Psoas muscle (tissue), 8 donors: ENCODE data around the gene DSTN. TPM values are rescaled to one million over a fixed set of nuclear protein-coding genes. Genes with fewer than 3 reads are reported as not detected.

Experiments
- ATAC-seq, 4 donors: fragments of 200-7000 bp; cut with Tn5 transposase; one replicate each; pipeline ENCODE4 v1.9.1; 2020; ENCODE audit warnings: moderate library complexity in 3 of 4, mild to moderate bottlenecking in 2 of 4
- DNase-seq, 2 donors: peaks; one replicate each; pipeline ENCODE4 v3.0.0-alpha.2; 2020
- H3K27ac ChIP-seq: fragments of 200-600 bp; one replicate; pipeline ENCODE4 v1.8.0; 2022
- H3K27me3 ChIP-seq, 3 donors: fragments of 200-600 bp in 1 of 3; one replicate each; pipeline versions ENCODE4 v1.6.1 to v1.8.0; 2013 to 2022; ENCODE audit warnings: low read length in 2 of 3, mild to moderate bottlenecking in 2 of 3, moderate library complexity in 1 of 3; ENCODE audit not compliant: insufficient read depth in 3 of 3
- H3K36me3 ChIP-seq, 2 donors: fragments of 200-600 bp in 1 of 2; one replicate each; pipeline versions ENCODE4 v1.6.1 to v1.8.0; 2013 to 2022; ENCODE audit warnings: low read depth in 1 of 2, mild to moderate bottlenecking in 1 of 2, moderate library complexity in 1 of 2; ENCODE audit not compliant: insufficient read depth in 1 of 2
- H3K4me1 ChIP-seq: fragments of 200-600 bp; one replicate; pipeline ENCODE4 v1.8.0; 2022
- H3K4me3 ChIP-seq: fragments of 200-600 bp; one replicate; pipeline ENCODE4 v1.8.0; 2022; ENCODE audit warnings: mild to moderate bottlenecking
- H3K9me3 ChIP-seq: fragments of 200-600 bp; one replicate; pipeline ENCODE4 v1.8.0; 2022
- CTCF ChIP-seq: fragments of 200-600 bp; IDR thresholded peaks from one replicate; pipeline ENCODE4 v1.8.0; 2022; ENCODE audit warnings: antibody characterized with exemption
- WGBS, 3 donors: extraction: QIAGEN DNeasy Blood & Tissue Kit; methylation state at CpG; one replicate each; pipeline versions ENCODE4 v1.1.6 to v1.1.7; 2013; 5-methylcytosine and 5-hydroxymethylcytosine counted together
- intact Hi-C, 2 donors: fragments of 100-400 bp; cut with DNase I; formaldehyde crosslinking; loops; one replicate each; pipeline versions ENCODE4 v1.11.0 to v1.14.2; 2022
- polyA plus RNA-seq, 3 donors: library from polyadenylated mRNA; stranded (reverse); fragments of 200-250 nt; gene quantifications; one replicate each; pipeline ENCODE4 v1.2.3, GENCODE V29; 2013
- total RNA-seq, 4 donors: library from RNA; stranded (reverse); fragmentation: NEBNext Ultra II Directional in 2 of 4; extraction: Animal tissue kit (Norgen Biotek cat#: 25700) in 2 of 4; gene quantifications; one replicate each; pipeline versions ENCODE4 v1.2.1 to v1.2.4, GENCODE V29; 2021 to 2023
- donor health status: healthy with polysubstance abuse.
- donor health status: DM: no; HTN: no; CAD: no; lungs with moderate emphysema.
- donor health status: Bipolar disorder and iron deficiency.
- donor health status: healthy.
- donor health status: DM: yes; HTN: yes; CAD: no.
- donor health status: DM: no; HTN: no; CAD: no.
- donor health status: DM: no; HTN: no; CAD: no.
- donor health status: DM: yes; HTN: yes; CAD: no.

Gene DSTN
- total and polyA plus RNA-seq, 7 donors, result 45.6 to 202 (median 82.3) TPM

GRCh38 chr20:17606001-17606400 is 36.1 kb downstream of the DSTN start:
- no peak overlapping the region for H3K4me3 ChIP-seq
- DNase-seq, result no peak
- no peak for TF ChIP-seq CTCF
- H3K9me3 ChIP-seq, result no peaks in the 10 kb centered on the region
- no peaks in the 10 kb centered on the region for H3K27me3 ChIP-seq
- no peak overlapping the region for H3K27ac ChIP-seq
- no peak for ATAC-seq
- H3K4me1 ChIP-seq, result no peaks in the 10 kb centered on the region
- WGBS, 3 donors, result 84 to 93% (median 92%) methylated on average over 2 of the region's 2 CpGs
- intact Hi-C loops, result no loop called here
- peaks cover 0 to 67% of the 10 kb centered on the region in 2 donors for H3K36me3 ChIP-seq

GRCh38 chr20:17608701-17609497 is 39.0 kb downstream of the DSTN start:
- H3K36me3 ChIP-seq, result peaks cover 0 to 43% of the 10 kb centered on the region in 2 donors
- no peaks in the 10 kb centered on the region for H3K9me3 ChIP-seq
- H3K27ac ChIP-seq, result no peak overlapping the region
- no peaks in the 10 kb centered on the region for H3K27me3 ChIP-seq
- DNase-seq (no peak), ATAC-seq (no peak)
- no peak overlapping the region for H3K4me3 ChIP-seq
- no peak for TF ChIP-seq CTCF
- intact Hi-C loops, result no loop called here
- no peaks in the 10 kb centered on the region for H3K4me1 ChIP-seq
- WGBS, 3 donors, result 81 to 86% (median 83%) methylated on average over 3 of the region's 3 CpGs

- Histone ChIP-seq H3K27me3 (no peaks in the 10 kb centered on the region), H3K9me3 (no peaks in the 10 kb centered on the region), H3K4me1 (peaks cover 2% of the 10 kb centered on the region), H3K27ac (no peak overlapping the region), H3K36me3 (peaks cover 0 to 40% of the 10 kb centered on the region in 2 donors), H3K4me3 (no peak overlapping the region)
- DNase-seq (no peak), ATAC-seq (no peak)
- intact Hi-C loops, result no loop called here
- whole genome bisulfite sequencing, 3 donors, result 64 to 74% (median 72%) methylated on average over 8 of the region's 8 CpGs
- no peak for TF ChIP-seq CTCF
Measured at GRCh38 chr20:17609811-17610377, 40.0 kb downstream of the DSTN start.

- intact Hi-C loops, result no loop called here
- Histone ChIP-seq H3K27me3 (no peaks in the 10 kb centered on the region), H3K36me3 (peaks cover 0 to 32% of the 10 kb centered on the region in 2 donors), H3K4me3 (no peak overlapping the region), H3K4me1 (peaks cover 6% of the 10 kb centered on the region), H3K27ac (peak overlapping the region; percentile 1), H3K9me3 (no peaks in the 10 kb centered on the region)
- no peak for TF ChIP-seq CTCF
- ATAC-seq, result peak in 1 of 4 donors; percentile 6
- peak in 1 of 2 donors; percentile 50 for DNase-seq
- 55 to 71% (median 56%) methylated on average over 18 to 19 of the region's 19 CpGs for WGBS, 3 donors
Measured at GRCh38 chr20:17610566-17611289, 40.9 kb downstream of the DSTN start.
